Activated naive CD8-positive, alpha-beta T cell (primary cell): ENCODE measurements around the gene PBX3.

ENCODE experiments used
- H3K27ac Mint-ChIP-seq: one replicate; pipeline ENCODE4 v1.8.0; 2021; ENCODE audit warnings: mixed read lengths
- H3K27me3 Mint-ChIP-seq: one replicate; pipeline ENCODE4 v1.8.0; 2021; ENCODE audit warnings: mixed read lengths
- H3K36me3 Mint-ChIP-seq: one replicate; pipeline ENCODE4 v1.8.0; 2021; ENCODE audit warnings: mixed read lengths
- H3K4me1 Mint-ChIP-seq: one replicate; pipeline ENCODE4 v1.8.0; 2021; ENCODE audit warnings: low read depth, mixed read lengths
- H3K4me3 Mint-ChIP-seq: one replicate; pipeline ENCODE4 v1.8.0; 2021; ENCODE audit warnings: mild to moderate bottlenecking, mixed read lengths
- H3K9me3 Mint-ChIP-seq: one replicate; pipeline ENCODE4 v1.8.0; 2021; ENCODE audit warnings: low read depth, mixed read lengths

PBX3 gene

DNA sequence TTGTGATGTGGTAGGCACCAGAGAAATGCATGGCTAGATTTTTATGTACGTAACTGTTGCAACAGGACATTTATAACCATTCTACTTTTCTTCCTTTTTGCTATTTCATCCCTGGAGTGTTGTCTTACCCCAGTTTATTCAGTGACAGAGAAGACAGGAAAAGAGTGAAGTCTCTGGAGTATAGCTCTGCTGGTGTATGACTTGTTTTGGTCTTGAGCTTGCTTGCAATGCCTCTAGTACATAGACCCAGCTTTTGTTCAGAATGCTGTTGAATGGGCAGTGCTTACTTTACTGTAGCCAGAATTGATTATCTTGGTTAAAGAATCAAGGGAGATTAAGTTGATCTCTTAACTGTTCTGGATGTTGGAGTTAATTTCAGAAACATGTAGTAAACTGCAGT is 94.3 kb downstream of the PBX3 start:
- Mint-ChIP-seq H3K27ac (no peak overlapping the region), H3K27me3 (no peaks in the 10 kb centered on the region), H3K4me1 (peaks cover 15% of the 10 kb centered on the region), H3K4me3 (no peak overlapping the region), H3K9me3 (no peaks in the 10 kb centered on the region), H3K36me3 (peaks cover 4% of the 10 kb centered on the region)

DNA sequence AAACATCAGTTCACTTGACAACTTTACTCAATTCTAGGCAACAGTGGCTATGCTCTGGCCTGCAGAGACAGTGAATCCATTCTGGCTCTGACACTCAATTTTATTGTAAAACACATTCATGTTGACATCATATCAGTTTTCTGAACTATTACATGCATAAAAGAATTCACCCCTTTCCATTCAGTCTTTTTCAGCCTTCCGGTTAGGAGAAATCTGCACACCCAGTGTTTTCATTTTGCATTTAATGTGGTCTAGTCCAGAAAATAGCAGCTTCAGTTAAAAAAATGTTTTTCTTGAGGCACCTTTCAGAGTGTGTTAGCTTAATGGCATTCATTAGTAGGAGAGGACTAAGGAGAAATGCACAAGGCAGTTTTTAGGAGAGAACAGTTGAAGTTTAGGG is 95.1 kb downstream of the PBX3 start:
- peaks cover 6% of the 10 kb centered on the region for H3K36me3 Mint-ChIP-seq
- H3K27me3 Mint-ChIP-seq = no peaks in the 10 kb centered on the region
- no peaks in the 10 kb centered on the region for H3K9me3 Mint-ChIP-seq
- H3K4me3 Mint-ChIP-seq = no peak overlapping the region
- no peak overlapping the region for H3K27ac Mint-ChIP-seq
- H3K4me1 Mint-ChIP-seq = peaks cover 15% of the 10 kb centered on the region

DNA sequence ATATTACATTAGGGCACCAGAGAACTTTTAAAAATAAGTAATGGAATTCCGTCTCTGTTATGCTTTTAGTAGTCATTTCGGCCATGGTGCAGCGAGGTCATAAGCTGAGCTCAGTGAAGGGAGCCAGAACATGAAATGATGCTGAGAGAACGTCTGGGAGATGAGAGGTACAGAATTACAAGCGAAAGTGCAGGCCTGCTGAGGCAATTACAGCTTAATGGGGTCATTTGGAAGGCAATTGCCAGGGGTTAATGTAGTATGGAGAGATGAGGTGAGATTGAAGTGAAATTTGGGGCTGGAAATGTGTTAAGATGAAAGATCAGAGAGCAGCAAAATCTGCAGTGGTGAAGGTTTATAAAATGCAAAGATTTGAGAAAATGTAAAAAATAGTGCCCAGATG is 96.5 kb downstream of the PBX3 start:
- H3K4me3 Mint-ChIP-seq = no peak overlapping the region
- no peak overlapping the region for H3K27ac Mint-ChIP-seq
- no peaks in the 10 kb centered on the region for H3K9me3 Mint-ChIP-seq
- peaks cover 6% of the 10 kb centered on the region for H3K36me3 Mint-ChIP-seq
- no peaks in the 10 kb centered on the region for H3K27me3 Mint-ChIP-seq
- H3K4me1 Mint-ChIP-seq = peaks cover 15% of the 10 kb centered on the region

DNA sequence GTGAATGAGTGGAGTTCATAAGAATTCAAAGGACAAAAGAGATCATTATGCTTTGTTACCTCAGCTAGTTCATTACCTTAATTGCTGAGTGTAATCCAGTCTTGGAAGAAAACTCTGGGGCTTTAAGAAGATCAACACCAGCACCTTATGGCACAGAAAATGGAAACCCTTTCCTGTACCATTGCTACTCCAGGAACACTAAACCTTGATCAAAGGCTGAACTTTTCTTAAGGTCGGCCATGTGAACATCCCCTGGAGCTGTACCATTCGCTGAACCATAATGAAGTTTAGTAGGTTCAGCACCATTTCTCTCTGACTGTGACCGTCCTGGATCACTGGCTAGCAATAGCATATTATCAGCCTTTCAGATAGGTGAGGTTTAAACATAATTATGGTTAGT is 97.4 kb downstream of the PBX3 start:
- Mint-ChIP-seq H3K4me1 (peaks cover 11% of the 10 kb centered on the region), H3K36me3 (peaks cover 10% of the 10 kb centered on the region), H3K27me3 (no peaks in the 10 kb centered on the region), H3K9me3 (no peaks in the 10 kb centered on the region), H3K4me3 (no peak overlapping the region), H3K27ac (no peak overlapping the region)

DNA sequence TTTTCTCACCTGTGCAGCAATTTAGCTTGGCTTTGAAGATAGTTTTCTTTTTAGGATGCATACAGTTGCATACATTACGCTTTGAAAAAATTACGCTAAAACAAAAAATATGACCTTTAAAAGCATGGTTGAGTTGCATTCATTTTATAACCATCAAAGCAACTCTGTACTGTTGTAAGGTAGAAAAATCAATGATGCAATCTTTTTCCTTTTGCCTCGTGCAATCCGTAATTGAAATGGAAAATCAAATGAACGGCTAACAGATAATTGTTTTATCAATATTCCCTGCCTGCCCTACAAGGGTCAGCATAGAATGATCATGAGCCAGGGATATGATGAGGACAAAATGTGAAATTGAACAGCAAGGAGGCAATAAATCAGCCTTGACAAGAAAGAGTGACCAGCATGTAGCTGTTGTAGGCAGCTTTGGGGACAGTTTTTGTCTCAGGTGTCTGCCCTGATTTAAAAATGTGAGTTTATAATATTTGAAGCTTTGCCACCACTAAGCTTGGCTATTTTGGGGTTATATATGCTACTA is 98.2 kb downstream of the PBX3 start:
- peaks cover 11% of the 10 kb centered on the region for H3K4me1 Mint-ChIP-seq
- no peak overlapping the region for H3K4me3 Mint-ChIP-seq
- H3K36me3 Mint-ChIP-seq = peaks cover 10% of the 10 kb centered on the region
- H3K9me3 Mint-ChIP-seq = no peaks in the 10 kb centered on the region
- no peaks in the 10 kb centered on the region for H3K27me3 Mint-ChIP-seq
- no peak overlapping the region for H3K27ac Mint-ChIP-seq

DNA sequence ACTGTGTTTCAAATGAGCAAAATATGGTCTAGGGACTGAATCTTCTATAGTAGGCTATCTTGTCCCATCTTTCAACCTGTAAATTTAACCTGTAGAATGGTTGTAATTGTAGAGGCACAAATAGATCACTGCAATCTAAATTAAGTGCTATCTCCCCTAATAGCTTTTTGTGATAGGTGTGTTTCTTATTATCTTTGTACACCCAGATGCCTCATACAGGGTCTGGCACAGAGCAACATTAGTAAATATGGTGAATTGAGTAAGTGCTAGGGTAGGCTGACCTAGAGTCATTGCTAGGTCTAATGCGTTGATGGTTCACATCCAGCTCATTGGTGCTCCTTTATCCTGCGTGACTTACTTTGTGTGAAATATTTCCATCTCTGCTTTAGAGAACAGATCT is 100.6 kb downstream of the PBX3 start:
- Mint-ChIP-seq H3K36me3 (peaks cover 14% of the 10 kb centered on the region), H3K27ac (no peak overlapping the region), H3K9me3 (no peaks in the 10 kb centered on the region), H3K4me1 (peaks cover 3% of the 10 kb centered on the region), H3K27me3 (no peaks in the 10 kb centered on the region), H3K4me3 (no peak overlapping the region)

DNA sequence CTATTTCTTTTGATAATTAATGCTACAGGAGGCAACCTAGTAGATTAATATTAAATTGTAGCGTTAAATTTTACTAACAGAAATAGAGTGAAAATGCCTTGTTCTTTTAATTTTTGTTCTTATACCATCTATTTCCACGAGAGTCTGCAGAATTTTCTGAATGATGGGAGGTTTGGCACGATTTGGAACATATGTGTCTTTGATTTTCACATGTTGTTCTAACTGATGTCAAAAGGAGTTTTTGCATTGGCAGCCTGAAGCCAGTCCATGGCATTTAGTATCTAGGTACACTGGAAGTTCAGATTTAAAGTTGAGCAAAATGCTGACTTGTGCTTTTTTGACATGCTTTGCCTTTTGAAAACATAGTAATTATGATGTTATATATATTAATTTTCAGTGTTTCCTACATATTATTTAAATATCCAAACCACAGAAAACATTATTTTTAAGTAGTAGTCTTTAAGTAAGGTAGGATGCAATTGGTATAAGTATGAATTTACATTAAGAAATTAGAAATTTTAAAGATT is 103.0 kb downstream of the PBX3 start:
- peaks cover 11% of the 10 kb centered on the region for H3K4me1 Mint-ChIP-seq
- H3K27me3 Mint-ChIP-seq = no peaks in the 10 kb centered on the region
- no peak overlapping the region for H3K4me3 Mint-ChIP-seq
- H3K9me3 Mint-ChIP-seq = no peaks in the 10 kb centered on the region
- H3K27ac Mint-ChIP-seq = no peak overlapping the region
- peaks cover 14% of the 10 kb centered on the region for H3K36me3 Mint-ChIP-seq

DNA sequence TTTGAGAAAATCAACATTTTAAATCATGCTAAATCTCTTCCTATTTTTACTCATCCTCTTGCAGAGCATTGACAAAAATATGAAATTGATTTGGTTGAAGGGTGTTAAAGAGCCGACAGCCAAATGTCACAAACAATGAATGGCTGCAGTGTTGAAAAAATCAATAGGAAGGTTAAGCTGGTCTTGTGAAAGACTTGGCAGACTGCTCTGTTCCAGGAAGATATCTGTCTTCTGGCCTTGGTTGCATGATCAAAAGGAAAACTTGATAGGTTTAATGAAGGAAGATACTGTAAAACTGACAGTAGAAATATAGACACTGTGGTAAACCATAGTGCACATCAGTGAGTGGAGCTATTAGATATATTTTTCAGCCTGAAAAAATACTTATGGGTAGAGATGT is 103.6 kb downstream of the PBX3 start:
- peaks cover 13% of the 10 kb centered on the region for H3K4me1 Mint-ChIP-seq
- no peak overlapping the region for H3K4me3 Mint-ChIP-seq
- H3K27ac Mint-ChIP-seq = no peak overlapping the region
- peaks cover 14% of the 10 kb centered on the region for H3K36me3 Mint-ChIP-seq
- H3K9me3 Mint-ChIP-seq = no peaks in the 10 kb centered on the region
- H3K27me3 Mint-ChIP-seq = no peaks in the 10 kb centered on the region

DNA sequence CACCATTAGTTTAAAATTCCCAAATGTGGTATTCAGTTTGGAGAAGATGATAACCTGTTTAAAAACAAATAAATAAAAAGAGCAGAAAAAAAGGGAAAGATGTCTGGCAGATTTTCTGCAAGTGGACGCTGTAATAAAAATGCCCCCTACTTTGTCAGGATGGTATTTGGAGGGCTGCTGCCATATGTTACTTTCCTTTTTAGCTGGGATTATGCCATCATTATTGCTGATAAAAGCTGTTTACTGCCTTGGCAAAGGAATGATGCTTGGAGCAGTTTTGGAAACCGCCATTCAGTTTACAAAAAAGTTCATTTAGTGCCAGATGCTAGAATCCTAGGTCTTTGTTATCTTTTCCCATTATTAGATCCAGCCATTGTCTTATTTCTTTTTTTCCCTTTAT is 104.8 kb downstream of the PBX3 start:
- peaks cover 13% of the 10 kb centered on the region for H3K4me1 Mint-ChIP-seq
- H3K27me3 Mint-ChIP-seq = no peaks in the 10 kb centered on the region
- no peak overlapping the region for H3K27ac Mint-ChIP-seq
- no peak overlapping the region for H3K4me3 Mint-ChIP-seq
- peaks cover 10% of the 10 kb centered on the region for H3K36me3 Mint-ChIP-seq
- no peaks in the 10 kb centered on the region for H3K9me3 Mint-ChIP-seq

DNA sequence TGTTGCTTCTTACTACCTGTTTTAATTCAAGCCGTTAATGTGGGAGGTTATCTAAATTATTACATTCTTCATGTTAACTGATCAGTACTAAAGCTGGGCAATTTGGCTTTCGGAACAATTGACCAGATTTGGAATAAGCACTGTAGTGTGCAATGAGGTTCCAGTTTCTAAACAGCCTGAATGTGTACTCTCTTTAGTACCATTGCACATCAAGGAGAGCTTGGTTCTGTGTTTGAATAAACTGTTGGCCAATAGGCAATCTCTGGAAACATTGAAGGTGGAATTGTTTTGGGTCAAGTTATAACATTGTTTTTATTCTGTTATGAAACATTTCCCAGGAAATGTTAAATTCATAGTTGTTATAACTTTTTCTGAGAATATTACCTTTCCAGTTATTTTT is 105.2 kb downstream of the PBX3 start:
- Mint-ChIP-seq H3K27me3 (no peaks in the 10 kb centered on the region), H3K36me3 (peaks cover 10% of the 10 kb centered on the region), H3K27ac (no peak overlapping the region), H3K4me3 (no peak overlapping the region), H3K9me3 (no peaks in the 10 kb centered on the region), H3K4me1 (peaks cover 13% of the 10 kb centered on the region)

DNA sequence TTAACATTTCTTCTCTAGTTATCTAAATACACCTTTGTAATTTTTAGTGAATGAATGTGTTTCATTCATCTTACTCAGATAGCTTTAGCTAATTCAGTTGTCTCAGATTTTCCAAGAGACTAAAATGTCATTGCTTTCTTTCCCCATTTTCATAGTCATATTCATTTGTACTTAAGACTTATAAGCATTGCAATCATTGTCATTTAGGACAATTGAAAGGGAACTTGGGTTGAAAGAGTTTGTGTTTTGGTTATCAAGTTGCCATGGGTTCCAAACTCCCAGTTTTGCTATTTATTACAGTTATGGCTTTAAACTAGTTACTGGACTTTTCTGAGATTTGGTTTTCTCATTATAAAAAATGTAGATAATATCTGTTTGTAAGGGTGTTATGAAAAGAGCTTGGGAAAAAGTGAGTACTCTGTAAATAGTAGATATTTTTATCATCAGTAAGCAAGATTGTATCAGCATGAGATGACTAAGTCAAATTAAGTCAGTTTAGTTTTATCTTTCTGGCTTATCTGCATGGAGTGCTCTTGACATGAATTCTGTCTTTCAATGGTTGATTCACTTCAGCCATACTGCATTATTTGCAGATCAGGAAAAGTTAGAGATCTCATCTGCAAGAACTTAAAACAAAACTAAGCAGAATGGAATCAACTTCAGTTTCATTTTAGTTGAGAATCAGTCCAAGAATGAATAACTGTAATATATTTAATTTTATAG is 107.5 kb downstream of the PBX3 start:
- Mint-ChIP-seq H3K4me3 (no peak overlapping the region), H3K36me3 (peaks cover 8% of the 10 kb centered on the region), H3K9me3 (no peaks in the 10 kb centered on the region), H3K27me3 (no peaks in the 10 kb centered on the region), H3K27ac (peak overlapping the region; percentile 55), H3K4me1 (peaks cover 13% of the 10 kb centered on the region)

DNA sequence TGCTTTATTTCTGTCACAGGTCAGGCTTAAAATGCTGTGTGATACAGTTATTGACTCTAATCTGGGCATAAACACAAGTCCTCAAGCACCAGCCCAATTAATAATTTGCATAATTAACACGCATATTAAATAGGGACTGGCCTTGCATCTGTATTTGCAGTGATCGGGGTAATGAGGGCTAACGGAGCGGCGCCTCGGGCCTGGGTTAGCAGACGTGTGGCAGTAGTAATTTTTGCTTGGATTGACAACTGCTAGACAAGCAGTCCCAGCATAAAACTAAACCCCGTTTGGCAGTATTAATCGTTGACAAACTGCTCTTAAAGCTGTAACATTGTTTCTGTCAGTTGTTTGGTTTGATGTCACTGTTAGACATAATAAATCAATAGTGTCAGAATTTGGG is 109.2 kb downstream of the PBX3 start:
- Mint-ChIP-seq H3K9me3 (no peaks in the 10 kb centered on the region), H3K27ac (no peak overlapping the region), H3K4me1 (peaks cover 12% of the 10 kb centered on the region), H3K27me3 (no peaks in the 10 kb centered on the region), H3K36me3 (peaks cover 5% of the 10 kb centered on the region), H3K4me3 (no peak overlapping the region)

DNA sequence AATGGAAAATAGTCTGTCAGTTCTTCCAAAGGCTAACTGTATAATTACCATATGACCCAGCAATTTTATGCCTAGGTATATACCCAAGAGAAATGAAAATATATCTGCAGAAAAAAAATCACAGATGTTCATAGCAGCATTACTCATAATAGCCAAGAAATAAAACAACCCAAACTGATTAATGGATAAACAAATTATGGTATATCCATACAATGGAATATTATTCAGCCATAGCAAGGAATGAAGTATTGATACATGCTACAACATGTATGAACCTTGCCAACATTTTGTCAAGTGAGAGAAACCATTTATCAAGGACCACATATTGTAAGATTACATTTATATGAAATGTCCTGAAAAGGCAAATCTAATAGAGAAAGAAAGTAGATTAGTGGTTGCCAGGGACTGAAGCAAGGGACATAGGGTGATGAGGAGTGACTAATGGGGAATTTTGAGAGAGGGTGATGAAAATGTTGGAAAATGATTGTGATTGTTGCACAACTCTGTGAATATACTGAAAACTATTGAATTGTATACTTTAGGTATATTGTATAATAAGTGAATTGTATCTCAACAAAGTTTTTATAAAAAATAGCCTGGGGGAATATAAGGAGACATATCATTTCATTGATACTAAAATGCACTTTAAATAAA is 114.4 kb downstream of the PBX3 start:
- Mint-ChIP-seq H3K9me3 (no peaks in the 10 kb centered on the region), H3K4me1 (peaks cover 5% of the 10 kb centered on the region), H3K27ac (no peak overlapping the region), H3K27me3 (no peaks in the 10 kb centered on the region), H3K4me3 (no peak overlapping the region), H3K36me3 (peaks cover 2% of the 10 kb centered on the region)

DNA sequence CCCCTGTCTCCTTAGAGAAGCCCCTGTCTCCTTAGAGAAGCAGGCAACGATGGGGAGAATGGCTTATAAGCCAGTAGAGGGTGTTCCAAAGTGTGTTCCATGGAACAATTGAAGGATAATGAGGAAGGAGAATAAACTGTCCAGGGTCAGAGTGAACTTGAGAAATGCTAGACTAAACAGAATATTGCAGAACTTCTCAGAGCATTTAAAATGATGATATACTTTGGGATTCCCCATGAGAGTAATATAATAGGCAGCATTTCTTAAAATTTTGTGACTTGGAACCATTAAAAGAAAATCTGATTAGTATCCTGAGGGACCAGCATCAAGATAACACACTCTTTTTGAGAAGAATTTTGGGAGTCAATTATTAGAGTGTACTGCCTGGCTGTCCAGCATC is 116.8 kb downstream of the PBX3 start:
- no peaks in the 10 kb centered on the region for H3K9me3 Mint-ChIP-seq

DNA sequence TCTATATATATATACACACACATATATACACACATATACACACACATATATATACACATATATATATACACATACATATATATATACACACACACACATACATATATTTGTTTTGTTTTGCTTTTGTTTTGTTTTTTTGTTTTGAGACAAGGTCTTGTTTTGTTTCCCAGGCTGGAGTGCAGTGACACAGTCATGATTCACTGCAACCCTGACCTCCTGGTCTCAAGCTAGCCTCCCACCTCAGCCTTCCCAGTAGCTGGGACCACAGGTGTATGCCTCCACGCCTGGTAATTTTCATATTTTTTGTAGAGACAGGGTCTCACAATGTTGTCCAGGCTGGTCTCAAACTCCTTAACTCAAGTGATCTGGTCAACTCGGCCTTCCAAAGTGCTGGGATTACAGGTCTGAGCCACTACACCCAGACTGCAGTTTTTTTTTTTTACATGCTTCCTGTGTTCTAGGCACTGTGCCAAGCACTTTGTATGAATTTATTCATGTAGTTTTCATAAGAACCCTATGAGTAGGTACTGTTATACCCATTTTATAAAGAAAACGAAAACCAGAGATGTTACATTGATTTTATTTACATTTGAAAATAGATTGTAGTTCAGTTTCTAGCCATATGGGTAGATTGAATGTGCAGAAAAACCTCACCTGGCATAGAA is 120.7 kb downstream of the PBX3 start:
- H3K36me3 Mint-ChIP-seq = peaks cover 2% of the 10 kb centered on the region
- no peak overlapping the region for H3K27ac Mint-ChIP-seq
- no peaks in the 10 kb centered on the region for H3K27me3 Mint-ChIP-seq

More for the DNA sequence above, 116.8 kb downstream of the PBX3 start:
- H3K4me1 Mint-ChIP-seq = peaks cover 9% of the 10 kb centered on the region
- no peak overlapping the region for H3K4me3 Mint-ChIP-seq
- H3K27me3 Mint-ChIP-seq = no peaks in the 10 kb centered on the region
- peaks cover 2% of the 10 kb centered on the region for H3K36me3 Mint-ChIP-seq
- no peak overlapping the region for H3K27ac Mint-ChIP-seq

More for the DNA sequence above, 120.7 kb downstream of the PBX3 start:
- Mint-ChIP-seq H3K4me1 (peaks cover 4% of the 10 kb centered on the region), H3K9me3 (no peaks in the 10 kb centered on the region), H3K4me3 (no peak overlapping the region)
